Hematopoietic multipotent progenitor cell treated with erythropoietin and hydrocortisone succinate and interleukin-3 and kit ligand, for 15 days (in vitro differentiated cells): ENCODE measurements around the gene ZBTB22.
"Not testable (repeated sequence)": the region's sequence is repeated elsewhere in the genome, so short reads cannot be mapped to it uniquely, and the experiment has no call there.

ENCODE experiments used
- DNase-seq: peaks from one replicate; pipeline ENCODE4 v3.0.0-alpha.2; 2015; ENCODE audit warnings: low spot score

The ZBTB22 gene

GRCh38 chr6:33279257-33279695 is 38.3 kb downstream of the ZBTB22 start:
- DNase-seq = no peak

DNA sequence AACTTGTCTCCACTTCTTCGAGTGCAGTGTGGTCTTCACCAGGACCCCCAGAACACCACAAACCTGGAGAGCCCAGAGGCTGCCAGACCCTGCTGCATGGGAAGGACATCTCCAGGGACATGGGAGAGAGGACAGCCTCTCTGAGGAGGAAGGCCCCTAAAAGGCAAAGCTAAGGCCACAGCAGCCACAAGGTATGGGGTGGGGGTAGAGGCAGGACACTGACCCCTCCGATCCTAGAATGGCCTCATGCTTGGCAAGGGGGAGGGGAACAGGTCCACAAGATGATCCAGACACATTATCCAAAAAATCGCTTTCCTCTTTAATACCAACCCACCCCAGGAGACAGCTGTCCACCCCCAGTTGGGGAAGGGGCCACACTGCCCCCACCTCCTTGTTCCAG is 38.7 kb downstream of the ZBTB22 start:
- DNase-seq = no peak

DNA sequence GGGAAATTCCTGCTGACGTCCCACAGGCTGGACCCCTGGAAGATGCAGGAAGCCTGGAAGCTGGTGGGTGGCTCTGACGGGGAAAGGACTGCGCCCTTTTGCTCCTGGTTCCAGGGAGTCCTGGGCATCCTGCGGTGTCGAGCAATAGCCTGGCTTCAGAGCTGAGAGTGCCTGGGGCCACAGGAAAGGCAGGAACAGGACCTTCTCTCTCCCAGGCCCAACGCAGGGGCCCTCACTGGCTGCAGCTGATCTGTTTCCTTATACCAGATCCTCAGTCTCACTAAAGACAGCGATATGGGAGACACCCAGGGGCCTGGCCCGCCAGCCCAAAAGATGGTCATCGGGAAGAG is 39.2 kb downstream of the ZBTB22 start:
- no peak for DNase-seq

DNA sequence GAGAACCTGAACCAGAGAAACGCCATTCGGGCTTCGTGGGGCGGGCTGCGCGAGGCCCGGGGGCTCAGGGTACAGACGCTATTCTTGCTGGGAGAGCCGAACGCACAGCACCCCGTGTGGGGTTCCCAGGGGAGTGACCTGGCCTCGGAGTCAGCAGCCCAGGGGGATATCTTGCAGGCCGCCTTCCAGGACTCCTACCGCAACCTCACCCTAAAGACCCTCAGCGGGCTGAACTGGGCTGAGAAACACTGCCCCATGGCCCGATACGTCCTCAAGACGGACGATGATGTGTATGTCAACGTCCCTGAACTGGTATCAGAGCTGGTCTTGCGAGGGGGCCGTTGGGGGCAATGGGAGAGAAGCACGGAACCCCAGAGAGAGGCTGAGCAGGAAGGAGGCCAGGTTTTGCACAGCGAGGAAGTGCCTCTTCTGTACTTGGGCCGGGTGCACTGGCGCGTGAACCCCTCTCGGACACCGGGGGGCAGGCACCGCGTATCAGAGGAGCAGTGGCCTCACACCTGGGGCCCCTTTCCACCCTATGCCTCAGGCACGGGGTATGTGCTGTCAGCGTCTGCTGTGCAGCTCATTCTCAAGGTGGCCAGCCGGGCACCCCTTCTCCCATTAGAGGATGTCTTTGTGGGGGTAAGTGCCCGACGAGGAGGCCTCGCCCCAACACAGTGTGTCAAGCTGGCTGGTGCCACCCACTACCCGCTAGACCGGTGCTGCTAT is 39.7 kb downstream of the ZBTB22 start:
- DNase-seq = no peak

- peak; percentile 84 for DNase-seq
Measured at GRCh38 chr6:33276864-33277662, 40.5 kb downstream of the ZBTB22 start, which contains the start of gene B3GALT4. Gene B3GALT4, plus strand, starts transcription at chr6:33277123. Its CDS starts 297 bp downstream, at chr6:33277420.

DNA sequence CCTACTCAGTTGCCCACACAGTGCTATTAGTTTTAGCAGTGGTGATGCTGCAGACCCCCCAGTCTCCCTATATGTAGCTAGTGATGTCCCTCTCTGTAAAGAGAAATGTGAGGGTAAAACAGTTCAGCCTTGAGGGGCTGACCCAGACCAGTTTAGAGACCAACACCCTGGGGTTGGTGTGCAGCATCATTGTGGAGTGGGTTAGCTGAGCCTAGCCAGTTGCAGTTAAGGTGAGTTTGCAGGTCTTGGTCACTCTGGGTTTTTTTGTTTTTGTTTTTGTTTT is 41.0 kb downstream of the ZBTB22 start:
- DNase-seq = no peak

DNA sequence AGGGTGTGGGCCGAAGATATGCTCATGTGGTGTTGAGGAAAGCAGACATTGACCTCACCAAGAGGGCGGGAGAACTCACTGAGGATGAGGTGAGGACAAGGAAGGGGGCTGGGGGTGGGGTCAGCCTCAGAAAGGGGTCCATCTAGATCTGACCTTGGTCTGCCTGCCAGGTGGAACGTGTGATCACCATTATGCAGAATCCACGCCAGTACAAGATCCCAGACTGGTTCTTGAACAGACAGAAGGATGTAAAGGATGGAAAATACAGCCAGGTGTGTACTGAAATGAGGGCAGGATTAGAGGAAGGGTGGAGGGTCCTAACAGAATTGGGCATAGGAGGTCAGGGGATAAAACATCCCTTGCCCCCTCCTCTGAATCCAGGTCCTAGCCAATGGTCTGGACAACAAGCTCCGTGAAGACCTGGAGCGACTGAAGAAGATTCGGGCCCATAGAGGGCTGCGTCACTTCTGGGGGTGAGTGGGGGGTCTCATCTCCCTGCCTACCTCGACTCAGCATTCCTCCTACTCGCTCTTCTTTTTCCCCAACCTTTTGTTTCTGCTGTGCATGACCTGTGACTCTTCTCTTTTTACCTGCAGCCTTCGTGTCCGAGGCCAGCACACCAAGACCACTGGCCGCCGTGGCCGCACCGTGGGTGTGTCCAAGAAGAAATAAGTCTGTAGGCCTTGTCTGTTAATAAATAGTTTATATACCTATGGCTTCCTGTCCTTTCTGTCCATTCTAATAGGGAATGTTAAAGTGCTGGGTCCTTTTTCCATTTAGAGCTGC is 41.6 kb downstream of the ZBTB22 start:
- DNase-seq = not testable (repeated sequence)

DNA sequence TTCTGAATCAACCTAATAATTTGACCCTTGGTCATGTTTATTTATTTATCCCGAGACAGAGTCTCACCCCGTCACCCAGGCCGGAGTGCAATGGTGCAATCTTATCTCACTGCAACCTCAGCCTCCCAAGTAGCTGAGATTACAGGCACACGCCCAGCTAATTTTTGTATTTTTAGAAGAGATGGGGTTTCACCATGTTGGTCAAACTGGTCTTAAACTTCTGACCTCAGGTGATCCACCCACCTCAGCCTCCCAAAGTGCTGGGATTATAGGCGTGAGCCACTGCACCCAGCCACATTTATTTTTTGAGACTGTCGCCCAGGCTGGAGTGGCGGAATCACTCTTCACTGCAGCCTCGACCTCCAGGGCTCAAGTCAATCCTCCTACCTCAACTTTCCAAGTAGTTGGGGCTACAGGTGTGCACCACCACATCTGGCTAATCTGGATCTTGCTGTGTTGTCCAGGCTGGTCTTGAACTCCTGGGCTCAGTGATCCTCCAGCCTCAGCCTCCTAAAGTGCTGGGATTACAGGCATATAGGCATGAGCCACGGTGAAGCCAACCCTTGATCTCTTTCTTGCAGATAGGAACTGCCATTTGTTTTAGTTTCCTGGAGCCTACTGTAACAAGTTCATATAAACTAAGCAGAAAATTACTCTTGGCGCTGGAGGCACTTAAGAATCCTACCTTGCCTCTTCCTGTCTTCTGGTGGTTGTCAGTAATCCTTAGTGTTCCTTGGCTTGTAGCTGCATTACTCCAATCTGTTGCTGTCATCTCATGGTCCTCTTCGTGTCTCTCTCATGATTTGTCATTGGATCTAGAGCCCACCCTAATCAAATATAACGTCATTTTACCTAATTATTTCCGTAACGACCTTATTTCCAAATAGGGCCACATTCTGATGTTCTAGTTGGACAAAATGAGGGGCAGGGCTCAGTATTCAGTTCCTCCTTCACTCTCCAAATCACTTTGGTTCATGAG is 43.3 kb downstream of the ZBTB22 start:
- DNase-seq = no peak

- DNase-seq = no peak
Measured at GRCh38 chr6:33273129-33273923, 44.2 kb downstream of the ZBTB22 start.

- no peak for DNase-seq
Measured at GRCh38 chr6:33272275-33273128, 45.0 kb downstream of the ZBTB22 start.

DNA sequence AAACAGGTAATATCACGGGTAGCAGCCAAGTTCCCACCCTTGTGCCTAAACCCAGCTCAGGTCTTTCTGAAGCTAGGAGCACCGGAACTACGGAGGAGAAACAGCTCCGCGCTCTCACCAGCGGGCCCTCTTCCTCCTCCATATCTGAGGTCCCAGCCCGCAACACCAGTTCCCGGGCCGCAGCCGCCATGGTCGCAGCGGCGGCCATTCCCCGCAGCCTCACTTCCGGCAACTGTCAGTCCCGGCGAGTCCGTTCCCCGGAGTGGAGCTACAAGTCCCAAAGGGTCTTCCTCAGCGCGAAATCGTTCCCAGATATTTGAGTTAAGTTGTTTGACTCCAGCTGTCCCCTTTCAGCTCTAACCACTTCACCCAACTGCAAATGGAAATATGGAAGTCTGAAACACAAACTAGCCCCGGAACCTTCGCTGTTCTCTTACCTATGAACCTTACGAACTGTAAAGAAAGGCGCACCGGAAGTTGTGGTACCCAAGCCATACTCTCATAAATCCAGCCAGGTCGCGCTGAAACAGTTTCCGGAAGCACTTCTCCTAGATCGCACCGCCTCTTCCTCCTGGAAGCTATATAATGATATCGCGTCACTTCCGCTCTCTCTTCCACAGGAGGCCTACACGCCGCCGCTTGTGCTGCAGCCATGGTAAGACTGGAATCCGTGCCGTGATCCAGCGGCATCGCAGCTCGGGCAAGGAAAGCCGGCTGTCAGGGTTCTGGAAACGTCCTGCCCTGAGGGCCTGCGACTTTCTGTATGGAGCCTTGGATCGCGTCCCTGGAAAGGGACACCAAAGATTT is 45.9 kb downstream of the ZBTB22 start, which contains the start of the genes RPS18 and VPS52:
TSS of gene RPS18 (plus strand) at position 608 of the 807 bp plus-strand sequence. CDS start at position 653, 45 bp downstream.
TSS of gene VPS52 (minus strand) at position 409 of the 807 bp plus-strand sequence. CDS start at position 208, 201 bp downstream.
- peak; percentile 99 for DNase-seq

GRCh38 chr6:33271117-33271467 is 46.5 kb downstream of the ZBTB22 start:
- DNase-seq = no peak
